ENCODE measurements around the gene ST6GALNAC2.
A peak's percentile ranks its signal among the peaks of the same experiment; 100 is the strongest.

ST6GALNAC2 gene

GRCh38 chr17:76547642-76548202, 37.9 kb downstream of the ST6GALNAC2 start:
- DNase-seq (ENCODE audit: low read depth), result no peak
- no peak for TF ChIP-seq CTCF (IDR thresholded peaks at IDR 0.05; ENCODE audit: control insufficient read depth, extremely low read depth, insufficient read depth)

GRCh38 chr17:76547183-76547641, 38.4 kb downstream of the ST6GALNAC2 start:
- H3K4me3 ChIP-seq (ENCODE audit: low read depth, low read length), result no peak overlapping the region
- TF ChIP-seq CTCF (IDR thresholded peaks at IDR 0.05; ENCODE audit: control insufficient read depth, extremely low read depth, insufficient read depth), result peak; percentile 58
- no peak for DNase-seq (ENCODE audit: low read depth)

More at GRCh38 chr17:76547642-76548202, 37.9 kb downstream of the ST6GALNAC2 start:
- no peak overlapping the region for H3K4me3 ChIP-seq (ENCODE audit: low read depth, low read length)

GRCh38 chr17:76546556-76547182, 39.0 kb downstream of the ST6GALNAC2 start:
- H3K4me3 ChIP-seq (ENCODE audit: low read depth, low read length), result no peak overlapping the region
- no peak for DNase-seq (ENCODE audit: low read depth)
- no peak for TF ChIP-seq CTCF (IDR thresholded peaks at IDR 0.05; ENCODE audit: control insufficient read depth, extremely low read depth, insufficient read depth)

GRCh38 chr17:76545918-76546555, 39.6 kb downstream of the ST6GALNAC2 start:
- TF ChIP-seq CTCF (IDR thresholded peaks at IDR 0.05; ENCODE audit: control insufficient read depth, extremely low read depth, insufficient read depth), result no peak
- no peak for DNase-seq (ENCODE audit: low read depth)
- no peak overlapping the region for H3K4me3 ChIP-seq (ENCODE audit: low read depth, low read length)

GRCh38 chr17:76544546-76545365, 40.9 kb downstream of the ST6GALNAC2 start:
- no peak overlapping the region for H3K4me3 ChIP-seq (ENCODE audit: low read depth, low read length)
- TF ChIP-seq CTCF (IDR thresholded peaks at IDR 0.05; ENCODE audit: control insufficient read depth, extremely low read depth, insufficient read depth), result no peak
- peak; percentile 53 for DNase-seq (ENCODE audit: low read depth)

GRCh38 chr17:76543826-76544545, 41.7 kb downstream of the ST6GALNAC2 start:
- TF ChIP-seq CTCF (IDR thresholded peaks at IDR 0.05; ENCODE audit: control insufficient read depth, extremely low read depth, insufficient read depth), result no peak

More at GRCh38 chr17:76543826-76544545, 41.7 kb downstream of the ST6GALNAC2 start:
- no peak overlapping the region for H3K4me3 ChIP-seq (ENCODE audit: low read depth, low read length)
- DNase-seq (ENCODE audit: low read depth), result no peak

Data from LNCaP clone FGC (cell line).